GM12878 (cell line): ENCODE results near the gene PCAT6. TPM values are rescaled to one million over a fixed set of nuclear protein-coding genes. Genes with fewer than 3 reads are reported as not detected.

Experiments used
- ATAC-seq: fragments of 200-7000 bp; cut with Tn5 transposase; 3 replicates; pipeline ENCODE4 v1.9.1; 2020; ENCODE audit warnings: mild to moderate bottlenecking, moderate library complexity
- BruUV-seq: library from RNA; stranded (reverse); fragments of 400-500 nt; replicated peaks from 2 replicates; lab custom pipeline; 2021; lab: Mats Ljungman, UMichigan
- CTCF ChIA-PET: fragments of 300-600 bp; sonication (Branson Sonifier 250); formaldehyde crosslinking; extraction: SDS; loops from one replicate; lab custom pipeline; 2021; ENCODE audit warnings: inconsistent platforms; lab: Yijun Ruan, JAX
- POLR2A ChIA-PET: fragments of 350-600 bp; formaldehyde crosslinking; extraction: SDS; loops from one replicate; lab custom pipeline; 2021; ENCODE audit warnings: inconsistent platforms; lab: Charles Lee
- RAD21 ChIA-PET: fragments of 300-600 bp; sonication (Branson Sonifier 250); formaldehyde crosslinking; loops from one replicate; lab custom pipeline; 2023; ENCODE audit warnings: antibody characterized with exemption; ENCODE audit not compliant: unreplicated experiment; lab: Charles Lee
- SMC1A ChIA-PET: fragments of 300-600 bp; sonication (Branson Sonifier 250); formaldehyde crosslinking; loops from one replicate; lab custom pipeline; 2023; ENCODE audit not compliant: unreplicated experiment, uncharacterized antibody; lab: Charles Lee
- DNase-seq: peaks from one replicate; pipeline ENCODE4 v3.0.0-alpha.2; 2011; ENCODE audit warnings: low read depth, low spot score
- FAIRE-seq: peaks from 3 replicates; lab custom pipeline; 2011; peaks lifted over from hg19 to GRCh38; lab: Jason Lieb, UNC
- H2AFZ ChIP-seq: 2 replicates; pipeline ENCODE4 v1.6.0; 2011; ENCODE audit warnings: low read depth, low read length, control low read depth; ENCODE audit not compliant: control insufficient read depth
- H3K27ac ChIP-seq: 2 replicates; pipeline ENCODE4 v1.5.1; 2011; ENCODE audit warnings: control low read depth; ENCODE audit not compliant: control insufficient read depth, insufficient read depth
- H3K27me3 ChIP-seq, 2 experiments: replicated peaks in 1 of 2; 2 replicates each; pipeline versions ENCODE4 v1.6.0 to v1.6.1; 2011; ENCODE audit warnings: low read length in 1 of 2; ENCODE audit not compliant: control insufficient read depth in 2 of 2, insufficient read depth in 2 of 2
- H3K36me3 ChIP-seq, 2 experiments: 2 replicates each; pipeline ENCODE4 v1.5.1; 2011; ENCODE audit warnings: low read length in 1 of 2; ENCODE audit not compliant: control insufficient read depth in 2 of 2, insufficient read depth in 2 of 2
- H3K4me1 ChIP-seq: 2 replicates; pipeline ENCODE4 v1.6.1; 2011; ENCODE audit warnings: mild to moderate bottlenecking, low read length, moderate library complexity, mixed read lengths; ENCODE audit not compliant: control insufficient read depth, insufficient read depth
- H3K4me2 ChIP-seq: 2 replicates; pipeline ENCODE4 v1.6.0; 2011; ENCODE audit warnings: control low read depth; ENCODE audit not compliant: control insufficient read depth, insufficient read depth
- H3K4me3 ChIP-seq: fragments of 200-600 bp; sonication (generic); 2 replicates; pipeline ENCODE4 v1.5.1; 2016
- H3K79me2 ChIP-seq: 2 replicates; pipeline ENCODE4 v1.6.0; 2011; ENCODE audit warnings: low read length; ENCODE audit not compliant: control insufficient read depth, insufficient read depth
- H3K9ac ChIP-seq: 2 replicates; pipeline ENCODE4 v1.8.0; 2011; ENCODE audit warnings: low read length, control low read depth, mixed read lengths; ENCODE audit not compliant: control insufficient read depth, insufficient read depth
- H3K9me3 ChIP-seq: replicated peaks from 3 replicates; pipeline ENCODE4 v1.5.1; 2011; ENCODE audit warnings: mild to moderate bottlenecking, low read length; ENCODE audit not compliant: control insufficient read depth, insufficient read depth
- H4K20me1 ChIP-seq: 2 replicates; pipeline ENCODE4 v1.6.0; 2011; ENCODE audit not compliant: control insufficient read depth, insufficient read depth
- ASH2L ChIP-seq: fragments of 300-600, 200-600 bp; sonication (generic); IDR thresholded peaks from 2 replicates; pipeline ENCODE4 v1.6.1; 2017; ENCODE audit warnings: low read depth, mild to moderate bottlenecking, borderline replicate concordance
- FOXK2 ChIP-seq: fragments of 450-650 bp; IDR thresholded peaks from 2 replicates; pipeline ENCODE4 v1.6.1; 2017; ENCODE audit warnings: mild to moderate bottlenecking, moderate library complexity
- GABPA ChIP-seq: IDR thresholded peaks from 2 replicates; pipeline ENCODE4 v1.6.1; 2014; ENCODE audit warnings: antibody characterized with exemption, low read depth, mild to moderate bottlenecking, inconsistent platforms
- JUND ChIP-seq: IDR thresholded peaks from 2 replicates; pipeline ENCODE4 v1.6.1; 2012; ENCODE audit warnings: low read depth, mild to moderate bottlenecking, low read length, improper control_type of control experiment, moderate library complexity
- NRF1 ChIP-seq: conservative IDR thresholded peaks from 2 replicates; pipeline ENCODE4 v1.6.1; 2011; ENCODE audit warnings: mild to moderate bottlenecking, low read depth, low read length, improper control_type of control experiment
- RB1 ChIP-seq: fragments of 450-650 bp; formaldehyde crosslinking; IDR thresholded peaks from 2 replicates; pipeline ENCODE4 v1.6.1; 2017; ENCODE audit warnings: mild to moderate bottlenecking, borderline replicate concordance
- SUPT20H ChIP-seq: IDR thresholded peaks from 2 replicates; pipeline ENCODE4 v1.6.1; 2011; ENCODE audit warnings: low read depth, mild to moderate bottlenecking, low read length, moderate library complexity, borderline replicate concordance; ENCODE audit not compliant: control insufficient read depth
- TAF1 ChIP-seq: IDR thresholded peaks from 2 replicates; pipeline ENCODE4 v1.6.1; 2011; ENCODE audit warnings: mild to moderate bottlenecking, low read depth, low read length, borderline replicate concordance
- WGBS: methylation state at CpG from one replicate; pipeline ENCODE4 v1.1.6; 2016; ENCODE audit warnings: low lambda C conversion rate; ENCODE audit not compliant: insufficient replicate concordance, insufficient coverage; ENCODE audit errors: missing lambda C conversion rate; 5-methylcytosine and 5-hydroxymethylcytosine counted together
- in situ Hi-C: fragments of 300-500 bp; cut with MboI; formaldehyde crosslinking; loops from 9 replicates; pipeline ENCODE4 v1.14.3; 2018; ENCODE audit warnings: mixed read lengths
- intact Hi-C: fragments of 100-400 bp; cut with micrococcal nuclease; formaldehyde crosslinking; loops from one replicate; pipeline ENCODE4 v1.14.2; 2022; ENCODE audit not compliant: unreplicated experiment
- polyA plus RNA-seq, 11 experiments: library from polyadenylated mRNA; depleted of rRNA in 4 of 11; unstranded in 6 of 11; stranded (reverse) in 5 of 11; fragments of >200 nt; fragmentation: Nextera tagmentation in 4 of 11; fragmentation: Illumina TruSeq in 1 of 11; extraction: Ambion mirVana in 4 of 11; extraction: Trizol in 1 of 11; gene quantifications; 1 replicate in 1 of 11; 2 replicates in 10 of 11; pipeline versions ENCODE4 v1.2.1 to v1.2.3, GENCODE V29; 2011 to 2016; ENCODE audit warnings: inconsistent platforms in 2 of 11, missing spikeins in 2 of 11, low read depth in 1 of 11
- total RNA-seq, 4 experiments: library from RNA; depleted of rRNA in 3 of 4; stranded (reverse); fragments of >200 nt in 3 of 4; fragmentation: Illumina TruSeq in 1 of 4; extraction: Trizol in 1 of 4; gene quantifications; 2 replicates each; pipeline versions ENCODE4 v1.2.1 to v1.2.3, GENCODE V29; 2013 to 2021

PCAT6 gene
- total and polyA plus RNA-seq, 10 of the 15 experiments (the other 5 are each of a cell fraction or from before 2014, with no cell fraction given), result 0.16 to 0.83 (median 0.48) TPM; not detected in 4

- ChIA-PET SMC1A (interaction anchor here (0.9 to 1.4 kb wide), 4 partner anchors 13 to 87 kb away, joined by 3 to 4 read pairs (median 3); partner anchors contain the start of gene PCAT6), RAD21 (no interaction called here), POLR2A (interaction anchor here (1.0 kb wide), 1 partner anchor 42 kb away, joined by 3 read pairs; no protein-coding TSS in a partner anchor), CTCF (interaction anchor here (1.0 kb wide), 1 partner anchor 163 kb away, joined by 4 read pairs; no protein-coding TSS in a partner anchor)
- Histone ChIP-seq H3K4me3 (no peak overlapping the region), H4K20me1 (no peaks in the 10 kb centered on the region), H3K27ac (no peak overlapping the region), H2AFZ (no peak overlapping the region), H3K4me2 (no peak overlapping the region), H3K36me3 (no peaks in the 10 kb centered on the region), H3K79me2 (no peaks in the 10 kb centered on the region), H3K4me1 (peaks cover 10% of the 10 kb centered on the region), H3K9ac (no peak overlapping the region), H3K9me3 (no peaks in the 10 kb centered on the region), H3K27me3 (no peaks in the 10 kb centered on the region)
- no peak for FAIRE-seq
- no peak for DNase-seq
- in situ Hi-C loops, result no loop called here
- no TSS peak for BruUV-seq
- no peak for TF ChIP-seq FOXK2
- TF ChIP-seq JUND, result no peak
- no peak for TF ChIP-seq RB1
- no peak for TF ChIP-seq SUPT20H
- no peak for TF ChIP-seq TAF1
- TF ChIP-seq NRF1, result no peak
- TF ChIP-seq ASH2L, result no peak
- no peak for TF ChIP-seq GABPA
- no peak for ATAC-seq
- WGBS, result 47% methylated on average over 5 of the region's 5 CpGs
- intact Hi-C loops, result no loop called here
Measured at GRCh38 chr1:202836623-202837403, 26.1 kb downstream of the PCAT6 start.
